ENCODE results near the gene MYO1E.

GRCh38 chr15:59367022-59367451 is 5.6 kb downstream of the MYO1E start:
- TF ChIP-seq, protein P1, sequence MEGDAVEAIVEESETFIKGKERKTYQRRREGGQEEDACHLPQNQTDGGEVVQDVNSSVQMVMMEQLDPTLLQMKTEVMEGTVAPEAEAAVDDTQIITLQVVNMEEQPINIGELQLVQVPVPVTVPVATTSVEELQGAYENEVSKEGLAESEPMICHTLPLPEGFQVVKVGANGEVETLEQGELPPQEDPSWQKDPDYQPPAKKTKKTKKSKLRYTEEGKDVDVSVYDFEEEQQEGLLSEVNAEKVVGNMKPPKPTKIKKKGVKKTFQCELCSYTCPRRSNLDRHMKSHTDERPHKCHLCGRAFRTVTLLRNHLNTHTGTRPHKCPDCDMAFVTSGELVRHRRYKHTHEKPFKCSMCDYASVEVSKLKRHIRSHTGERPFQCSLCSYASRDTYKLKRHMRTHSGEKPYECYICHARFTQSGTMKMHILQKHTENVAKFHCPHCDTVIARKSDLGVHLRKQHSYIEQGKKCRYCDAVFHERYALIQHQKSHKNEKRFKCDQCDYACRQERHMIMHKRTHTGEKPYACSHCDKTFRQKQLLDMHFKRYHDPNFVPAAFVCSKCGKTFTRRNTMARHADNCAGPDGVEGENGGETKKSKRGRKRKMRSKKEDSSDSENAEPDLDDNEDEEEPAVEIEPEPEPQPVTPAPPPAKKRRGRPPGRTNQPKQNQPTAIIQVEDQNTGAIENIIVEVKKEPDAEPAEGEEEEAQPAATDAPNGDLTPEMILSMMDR (IDR thresholded peaks at IDR 0.05 in 8 of 11, conservative IDR thresholded peaks at IDR 0.05 in 3 of 11), result no peak
- TF ChIP-seq POLR2A (IDR thresholded peaks at IDR 0.05) (no peak), POLR2AphosphoS5 (IDR thresholded peaks at IDR 0.05) (no peak)

All from spleen (tissue), 7 donors.